Natural killer cell treated with Interleukin-12 subunit alpha and Interleukin-12 subunit beta and Interleukin-15 and Interleukin-18, amount 100 ng/mL, for 72 hours (primary cell): ENCODE results near the gene ALDH1A1. TPM values are rescaled to one million over a fixed set of nuclear protein-coding genes. Genes with fewer than 3 reads are reported as not detected.
"Not testable (repeated sequence)": the region's sequence is repeated elsewhere in the genome, so short reads cannot be mapped to it uniquely, and the experiment has no call there.

Experiments used
- ATAC-seq, 2 donors: fragments of 150-1000 bp; cut with Tn5 transposase in 1 of 2; sonication (Bioruptor Pico), chemical (Tn5 transposase) in 1 of 2; 2 replicates each; pipeline ENCODE4 v1.10.0; 2021
- DNase-seq: peaks from one replicate; pipeline ENCODE4 v3.0.0; 2022; ENCODE audit warnings: low spot score
- H3K27ac Mint-ChIP-seq, 2 donors: 1 replicate in 1 of 2; 2 replicates in 1 of 2; pipeline ENCODE4 v1.8.0; 2022; ENCODE audit warnings: mixed read lengths in 2 of 2, mild to moderate bottlenecking in 1 of 2, moderate library complexity in 1 of 2
- H3K27me3 Mint-ChIP-seq, 2 donors: 1 replicate in 1 of 2; 2 replicates in 1 of 2; pipeline ENCODE4 v1.8.0; 2022; ENCODE audit warnings: mixed read lengths in 2 of 2
- H3K36me3 Mint-ChIP-seq: one replicate; pipeline ENCODE4 v1.8.0; 2022; ENCODE audit warnings: mixed read lengths
- H3K4me1 Mint-ChIP-seq, 2 donors: 1 replicate in 1 of 2; 2 replicates in 1 of 2; pipeline ENCODE4 v1.8.0; 2022; ENCODE audit warnings: low read depth in 2 of 2, mixed read lengths in 2 of 2, mild to moderate bottlenecking in 1 of 2
- H3K4me3 Mint-ChIP-seq: one replicate; pipeline ENCODE4 v1.8.0; 2022; ENCODE audit warnings: mixed read lengths
- H3K9me3 Mint-ChIP-seq: 2 replicates; pipeline ENCODE4 v1.8.0; 2022; ENCODE audit warnings: mixed read lengths
- total RNA-seq, 2 donors: library from RNA; stranded (reverse); gene quantifications; one replicate each; pipeline ENCODE4 v1.2.3, GENCODE V29; 2022

ALDH1A1 gene
- total RNA-seq, 2 donors from 2014 or later, result not detected

DNA sequence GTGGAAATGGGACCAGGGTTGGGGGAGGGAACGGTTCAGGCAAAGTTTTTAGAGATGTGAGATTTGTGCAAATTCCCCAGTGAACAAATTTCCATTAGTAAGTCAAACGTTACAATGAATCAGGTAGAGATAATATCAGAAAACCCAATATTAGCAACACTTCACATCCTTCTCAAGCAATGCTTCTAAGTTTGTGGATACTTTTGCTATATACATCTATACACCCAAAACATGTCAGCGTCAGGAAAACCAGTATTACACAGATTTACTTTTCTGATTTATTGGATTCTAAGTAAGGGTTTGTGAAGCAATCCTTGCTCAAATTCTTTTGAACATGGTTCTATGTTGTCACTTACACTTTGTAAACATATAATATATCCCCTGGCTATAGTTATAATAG, 6.5 kb downstream of the ALDH1A1 start:
- H3K27me3 Mint-ChIP-seq, result peaks cover 34 to 37% of the 10 kb centered on the region in 2 donors
- H3K4me3 Mint-ChIP-seq, result no peak overlapping the region
- H3K9me3 Mint-ChIP-seq, result no peaks in the 10 kb centered on the region
- no peak overlapping the region for H3K27ac Mint-ChIP-seq
- DNase-seq (no peak), ATAC-seq (no peak)
- no peaks in the 10 kb centered on the region for H3K36me3 Mint-ChIP-seq
- H3K4me1 Mint-ChIP-seq, result no peaks in the 10 kb centered on the region

DNA sequence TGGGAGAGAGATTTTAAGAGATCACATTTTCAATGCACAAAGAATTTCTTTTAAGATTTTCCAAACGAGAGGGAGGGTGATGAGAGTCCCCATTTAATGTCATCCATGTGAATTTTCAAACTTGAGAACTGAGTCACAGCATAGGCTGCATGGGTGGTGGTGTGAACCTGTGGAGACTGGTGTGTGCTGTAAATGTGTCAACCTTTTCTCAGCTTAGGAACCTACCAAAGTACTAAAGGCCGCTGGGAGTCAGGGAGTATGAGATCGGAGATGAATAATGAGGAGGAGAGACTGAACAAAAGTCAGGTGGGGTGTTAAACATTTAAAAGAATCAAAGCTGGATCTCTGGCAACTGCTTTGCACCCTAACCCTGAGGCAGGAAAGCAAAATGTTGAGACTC, 7.5 kb downstream of the ALDH1A1 start:
- H3K27ac Mint-ChIP-seq, result no peak overlapping the region
- ATAC-seq (no peak), DNase-seq (no peak)
- H3K4me1 Mint-ChIP-seq, result no peaks in the 10 kb centered on the region
- H3K9me3 Mint-ChIP-seq, result no peaks in the 10 kb centered on the region
- H3K36me3 Mint-ChIP-seq, result no peaks in the 10 kb centered on the region
- peaks cover 34 to 39% of the 10 kb centered on the region in 2 donors for H3K27me3 Mint-ChIP-seq
- H3K4me3 Mint-ChIP-seq, result no peak overlapping the region

DNA sequence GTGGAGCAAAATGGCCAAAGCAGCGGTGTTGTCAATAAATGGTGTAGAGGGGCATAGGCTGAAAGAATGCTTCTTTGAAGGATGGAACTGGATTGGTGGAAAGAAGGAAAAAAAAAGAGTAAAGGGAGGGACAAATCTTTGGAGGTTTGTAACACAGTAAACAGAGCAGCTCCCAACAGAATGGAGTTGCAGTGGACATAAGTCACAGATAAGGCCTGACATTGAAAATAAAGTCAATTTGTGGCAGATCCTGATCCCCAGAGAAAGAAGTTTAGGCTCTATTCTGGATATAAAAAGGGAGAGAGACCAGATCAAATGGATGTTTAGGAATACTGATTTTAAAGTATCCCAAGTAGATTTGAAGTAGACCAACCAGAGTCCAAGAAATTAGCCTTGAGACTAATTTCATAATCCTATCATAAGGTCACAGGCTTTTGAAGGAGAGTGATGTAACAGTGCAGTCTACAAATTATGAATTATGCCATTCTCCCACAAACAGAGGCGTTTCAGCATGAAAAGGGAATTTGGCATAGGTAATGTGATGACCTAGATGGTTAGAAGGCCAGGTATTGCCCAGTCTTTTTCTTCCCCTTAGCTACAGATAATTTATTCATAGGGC, 8.9 kb downstream of the ALDH1A1 start:
- no peak for ATAC-seq
- no peaks in the 10 kb centered on the region for H3K9me3 Mint-ChIP-seq
- H3K27ac Mint-ChIP-seq, result no peak overlapping the region
- no peaks in the 10 kb centered on the region for H3K4me1 Mint-ChIP-seq
- no peak overlapping the region for H3K4me3 Mint-ChIP-seq
- H3K36me3 Mint-ChIP-seq, result no peaks in the 10 kb centered on the region
- DNase-seq, result no peak
- H3K27me3 Mint-ChIP-seq, result peaks cover 24 to 39% of the 10 kb centered on the region in 2 donors

DNA sequence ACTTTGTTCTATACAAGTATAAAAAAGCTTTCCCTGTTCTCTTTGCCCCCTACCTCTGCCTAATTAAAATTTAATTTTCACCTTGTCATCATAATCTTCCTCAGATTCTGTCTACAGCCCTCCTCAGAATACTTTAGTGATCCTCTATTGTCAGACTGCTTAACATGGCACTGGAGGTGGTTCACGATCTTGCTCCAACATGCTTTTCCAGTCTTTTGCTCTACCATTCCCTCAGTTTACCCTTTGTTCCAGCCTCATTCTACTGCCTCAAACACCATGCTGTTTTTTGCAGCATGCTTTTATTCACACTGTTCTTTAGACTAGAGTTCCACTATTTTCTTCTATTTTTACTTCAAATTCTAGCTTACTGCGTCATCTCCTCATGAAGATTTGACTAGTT, 10.4 kb downstream of the ALDH1A1 start:
- no peak overlapping the region for H3K4me3 Mint-ChIP-seq
- no peak overlapping the region for H3K27ac Mint-ChIP-seq
- ATAC-seq (no peak), DNase-seq (no peak)
- peaks cover 19 to 28% of the 10 kb centered on the region in 2 donors for H3K27me3 Mint-ChIP-seq
- no peaks in the 10 kb centered on the region for H3K9me3 Mint-ChIP-seq
- H3K36me3 Mint-ChIP-seq, result no peaks in the 10 kb centered on the region
- no peaks in the 10 kb centered on the region for H3K4me1 Mint-ChIP-seq

DNA sequence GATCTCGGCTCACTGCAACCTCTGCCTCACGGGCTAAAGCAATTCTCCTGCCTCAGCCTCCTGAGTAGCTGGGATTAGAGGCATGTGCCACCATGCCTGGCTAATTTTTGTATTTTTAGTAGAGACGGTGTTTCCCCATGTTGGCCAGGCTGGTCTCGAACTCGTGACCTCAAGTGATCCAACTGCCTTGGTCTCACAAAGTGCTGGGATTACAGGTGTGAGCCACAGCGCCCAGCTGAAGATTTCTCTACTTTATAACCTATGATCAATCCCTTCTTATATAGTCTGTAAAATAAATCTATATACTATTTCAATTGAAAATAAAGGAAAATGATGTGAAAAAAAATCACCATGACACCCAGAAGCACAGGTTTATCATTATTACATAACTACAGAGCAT, 13.3 kb downstream of the ALDH1A1 start:
- H3K27ac Mint-ChIP-seq, H3K9me3 Mint-ChIP-seq, H3K4me3 Mint-ChIP-seq, DNase-seq, ATAC-seq, H3K36me3 Mint-ChIP-seq, H3K4me1 Mint-ChIP-seq: not testable (repeated sequence)
- H3K27me3 Mint-ChIP-seq, result peaks cover 13 to 28% of the 10 kb centered on the region in 2 donors

DNA sequence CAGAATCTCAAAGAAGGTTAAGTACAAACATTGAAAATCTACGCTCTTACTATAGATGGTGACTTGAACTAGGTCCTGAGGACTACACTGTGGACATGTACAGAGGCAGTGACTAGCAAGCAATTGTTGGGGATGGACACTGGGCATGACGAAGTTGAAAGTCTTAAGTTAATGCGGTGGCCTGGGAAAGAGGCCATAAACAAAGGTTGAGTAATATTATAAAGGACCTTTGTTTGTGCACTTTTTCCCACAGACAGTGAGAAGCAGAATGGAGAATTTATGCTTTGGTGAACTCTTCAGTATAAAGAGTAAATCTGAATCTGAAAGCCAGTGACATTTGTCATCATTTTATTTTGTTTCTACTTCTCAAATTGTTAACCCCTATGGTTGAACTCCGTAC, 15.3 kb downstream of the ALDH1A1 start:
- Mint-ChIP-seq H3K9me3 (no peaks in the 10 kb centered on the region), H3K36me3 (no peaks in the 10 kb centered on the region), H3K4me3 (no peak overlapping the region), H3K27me3 (peaks cover 7 to 14% of the 10 kb centered on the region in 2 donors), H3K27ac (no peak overlapping the region), H3K4me1 (no peaks in the 10 kb centered on the region)
- ATAC-seq, result no peak
- DNase-seq, result no peak

DNA sequence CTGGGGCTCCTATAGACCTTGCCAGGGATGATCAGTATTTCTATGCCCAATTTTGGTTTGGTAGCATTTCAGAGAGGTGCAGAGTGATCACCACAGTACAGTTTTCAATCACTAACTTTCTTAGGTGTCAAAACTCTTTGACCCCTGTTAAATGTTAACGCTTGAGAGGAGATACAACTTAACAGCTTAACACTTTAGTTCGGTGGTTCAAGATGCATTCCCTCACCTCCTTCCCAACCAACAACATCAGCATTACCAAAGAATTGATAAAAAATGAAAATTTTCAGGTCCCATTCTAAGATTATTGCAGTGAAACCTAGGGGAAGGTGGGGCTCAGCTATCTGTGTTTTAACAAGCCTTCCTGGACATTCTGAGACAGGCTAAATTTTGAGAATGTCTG, 16.2 kb downstream of the ALDH1A1 start:
- ATAC-seq, result no peak
- Mint-ChIP-seq H3K27me3 (peaks cover 2 to 8% of the 10 kb centered on the region in 2 donors), H3K4me1 (no peaks in the 10 kb centered on the region)

DNA sequence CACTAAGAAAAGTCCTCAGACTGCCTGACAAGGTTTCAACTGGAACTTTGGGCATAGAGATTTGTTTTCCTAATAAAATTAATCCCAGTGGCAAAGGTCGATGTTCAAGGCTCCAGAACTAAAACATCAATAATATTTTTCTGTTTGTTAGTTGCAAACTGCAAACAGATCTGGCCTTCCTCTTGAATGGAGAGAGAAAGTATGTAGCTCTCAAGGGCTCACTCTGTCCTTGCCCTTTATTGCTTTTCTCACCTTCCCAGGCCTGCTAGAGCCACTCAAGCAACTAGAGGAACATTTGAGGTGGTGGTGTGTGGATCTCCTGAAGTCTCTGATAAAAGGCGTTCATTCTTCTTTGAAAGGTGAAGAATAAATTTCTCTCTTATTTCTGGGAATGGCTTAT, 16.6 kb downstream of the ALDH1A1 start:
- peaks cover 0 to 7% of the 10 kb centered on the region in 2 donors for H3K27me3 Mint-ChIP-seq

More for the DNA sequence above, 16.2 kb downstream of the ALDH1A1 start:
- DNase-seq, result no peak
- H3K4me3 Mint-ChIP-seq, result no peak overlapping the region
- no peak overlapping the region for H3K27ac Mint-ChIP-seq
- no peaks in the 10 kb centered on the region for H3K9me3 Mint-ChIP-seq
- H3K36me3 Mint-ChIP-seq, result no peaks in the 10 kb centered on the region

DNA sequence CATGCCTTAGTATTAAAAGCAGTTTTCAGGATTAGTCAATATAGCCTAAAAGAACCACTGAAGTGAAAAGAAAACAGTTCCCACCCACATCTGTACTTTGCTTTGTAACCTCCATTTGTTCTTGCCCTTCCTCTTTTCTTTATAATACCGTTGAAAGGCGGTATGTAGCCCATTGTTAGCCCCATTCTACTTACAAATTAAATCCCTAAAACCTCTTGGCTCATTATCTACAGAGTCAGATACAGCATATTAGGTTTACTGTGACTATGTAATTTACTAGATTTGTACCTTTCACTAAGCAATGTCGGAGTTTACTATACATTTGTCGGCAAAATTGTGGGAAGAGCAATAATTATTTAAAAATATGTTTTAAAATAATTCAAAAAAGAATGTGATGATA, 17.3 kb downstream of the ALDH1A1 start:
- H3K27me3 Mint-ChIP-seq, result peaks cover 0 to 6% of the 10 kb centered on the region in 2 donors
- no peaks in the 10 kb centered on the region for H3K4me1 Mint-ChIP-seq
- no peak for DNase-seq
- H3K9me3 Mint-ChIP-seq, result no peaks in the 10 kb centered on the region
- H3K27ac Mint-ChIP-seq, result no peak overlapping the region
- H3K36me3 Mint-ChIP-seq, result no peaks in the 10 kb centered on the region
- H3K4me3 Mint-ChIP-seq, result no peak overlapping the region
- no peak for ATAC-seq

More for the DNA sequence above, 16.6 kb downstream of the ALDH1A1 start:
- no peaks in the 10 kb centered on the region for H3K4me1 Mint-ChIP-seq
- no peaks in the 10 kb centered on the region for H3K9me3 Mint-ChIP-seq
- no peak overlapping the region for H3K4me3 Mint-ChIP-seq
- H3K27ac Mint-ChIP-seq, result no peak overlapping the region
- no peaks in the 10 kb centered on the region for H3K36me3 Mint-ChIP-seq
- DNase-seq (no peak), ATAC-seq (no peak)

DNA sequence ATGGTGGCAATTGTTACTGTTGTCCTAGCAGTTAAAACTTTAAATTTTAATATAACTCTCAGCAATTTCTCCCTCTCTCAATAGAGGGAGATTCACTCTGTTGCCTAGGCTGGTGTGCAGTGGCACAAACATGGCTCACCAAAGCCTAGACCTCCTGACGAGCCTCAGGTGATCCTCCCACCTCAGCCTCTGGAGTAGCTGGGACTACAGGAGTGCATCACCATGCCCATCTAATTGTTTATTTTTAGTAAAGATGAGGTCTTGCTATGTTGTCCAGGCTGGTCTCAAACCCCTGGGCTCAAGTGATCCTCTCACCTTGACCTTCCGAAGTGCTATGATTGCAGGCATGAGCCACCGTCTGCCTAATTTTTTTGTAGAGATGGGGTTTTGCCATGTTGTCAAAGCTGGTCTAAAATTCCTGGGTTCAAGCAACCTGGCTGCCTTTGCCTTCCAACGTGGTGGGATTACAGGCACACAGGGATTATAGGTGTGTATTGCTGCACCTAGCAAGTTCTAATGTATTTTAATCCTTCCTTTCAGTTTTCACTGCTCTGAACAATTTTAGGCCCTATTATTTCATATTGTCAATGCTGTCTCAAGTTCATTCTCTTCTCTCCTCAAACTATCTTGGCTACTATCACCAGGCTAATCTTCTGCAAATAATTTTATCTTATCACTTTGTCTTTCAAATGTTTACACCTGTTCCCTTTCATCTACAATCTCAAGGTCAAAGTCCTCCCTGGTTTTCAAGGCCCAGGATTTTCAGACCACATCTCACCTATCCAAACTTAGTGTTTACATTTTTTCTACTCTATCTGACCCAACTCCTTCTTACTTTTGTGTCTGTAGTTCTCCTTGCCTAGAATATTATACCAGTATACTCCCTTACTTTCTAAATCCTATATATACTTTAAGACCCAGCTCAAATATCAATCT, 18.9 kb downstream of the ALDH1A1 start:
- Mint-ChIP-seq H3K27me3 (peaks cover 0 to 16% of the 10 kb centered on the region in 2 donors), H3K27ac (no peak overlapping the region), H3K9me3 (no peaks in the 10 kb centered on the region), H3K4me1 (no peaks in the 10 kb centered on the region), H3K36me3 (no peaks in the 10 kb centered on the region), H3K4me3 (no peak overlapping the region)
- no peak for DNase-seq
- ATAC-seq, result no peak

DNA sequence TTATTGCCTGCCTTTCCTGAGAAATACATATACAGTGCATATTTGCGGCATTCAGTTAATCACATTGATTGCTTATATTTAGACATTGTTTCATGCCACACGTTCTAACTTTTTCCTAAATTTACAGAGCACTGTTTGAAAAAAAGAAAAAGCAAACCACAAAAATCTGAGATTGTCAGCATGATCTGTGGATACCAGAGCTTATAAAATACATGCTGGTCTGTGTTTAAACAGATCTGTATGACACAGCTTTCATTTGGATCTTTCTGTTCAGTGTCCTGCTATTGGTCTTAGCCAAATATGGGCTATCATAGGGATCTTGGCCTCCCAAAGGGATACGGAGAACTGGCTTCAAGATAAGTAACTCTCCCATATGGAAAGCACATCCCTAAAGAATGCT, 20.2 kb downstream of the ALDH1A1 start:
- Mint-ChIP-seq H3K27ac (no peak overlapping the region), H3K4me1 (no peaks in the 10 kb centered on the region), H3K9me3 (no peaks in the 10 kb centered on the region), H3K27me3 (peaks cover 0 to 16% of the 10 kb centered on the region in 2 donors), H3K36me3 (no peaks in the 10 kb centered on the region), H3K4me3 (no peak overlapping the region)
- DNase-seq (no peak), ATAC-seq (no peak)

DNA sequence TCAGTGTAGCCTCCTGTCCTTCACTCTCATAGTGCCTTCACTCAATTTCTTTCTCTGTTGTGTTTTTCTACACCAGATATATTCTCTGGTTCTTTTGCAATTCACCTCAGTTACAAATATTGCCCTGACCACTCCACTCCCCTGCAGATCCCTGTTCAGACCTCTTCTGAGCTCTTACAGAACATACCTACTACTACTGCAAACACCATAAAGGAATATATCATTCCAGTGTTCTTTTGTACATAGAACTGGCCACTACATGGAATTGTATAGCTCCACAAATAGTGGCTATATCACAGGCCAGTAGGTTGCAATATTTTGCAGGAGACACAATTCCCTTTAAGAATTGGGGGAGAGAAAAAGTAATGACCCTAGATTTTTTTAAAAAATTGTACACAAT, 21.0 kb downstream of the ALDH1A1 start:
- Mint-ChIP-seq H3K4me1 (no peaks in the 10 kb centered on the region), H3K27me3 (peaks cover 0 to 16% of the 10 kb centered on the region in 2 donors), H3K9me3 (no peaks in the 10 kb centered on the region), H3K36me3 (no peaks in the 10 kb centered on the region), H3K27ac (no peak overlapping the region), H3K4me3 (no peak overlapping the region)
- DNase-seq (no peak), ATAC-seq (no peak)

DNA sequence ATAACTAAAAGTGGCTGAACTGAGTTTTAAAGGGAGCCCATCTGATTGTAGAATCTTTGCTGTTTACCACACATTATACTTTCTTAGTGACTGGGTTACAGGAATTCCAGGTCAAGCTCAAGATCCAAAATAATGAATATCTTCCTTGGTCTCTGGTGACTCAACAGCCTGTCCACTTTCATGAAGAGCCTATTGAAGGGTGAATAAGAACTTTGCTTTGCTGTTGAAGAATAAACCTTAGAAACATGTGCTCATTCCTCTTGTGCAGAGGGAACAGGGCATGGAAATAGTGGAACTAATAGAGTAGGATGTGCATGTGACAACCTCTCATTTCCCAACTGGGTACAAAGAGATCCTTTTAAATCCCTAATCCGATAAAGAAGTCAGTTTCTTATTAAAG, 21.4 kb downstream of the ALDH1A1 start:
- no peaks in the 10 kb centered on the region for H3K9me3 Mint-ChIP-seq
- H3K27ac Mint-ChIP-seq, result no peak overlapping the region
- H3K4me1 Mint-ChIP-seq, result no peaks in the 10 kb centered on the region
- ATAC-seq (no peak), DNase-seq (no peak)
- H3K4me3 Mint-ChIP-seq, result no peak overlapping the region
- no peaks in the 10 kb centered on the region for H3K36me3 Mint-ChIP-seq
- H3K27me3 Mint-ChIP-seq, result peaks cover 0 to 16% of the 10 kb centered on the region in 2 donors

DNA sequence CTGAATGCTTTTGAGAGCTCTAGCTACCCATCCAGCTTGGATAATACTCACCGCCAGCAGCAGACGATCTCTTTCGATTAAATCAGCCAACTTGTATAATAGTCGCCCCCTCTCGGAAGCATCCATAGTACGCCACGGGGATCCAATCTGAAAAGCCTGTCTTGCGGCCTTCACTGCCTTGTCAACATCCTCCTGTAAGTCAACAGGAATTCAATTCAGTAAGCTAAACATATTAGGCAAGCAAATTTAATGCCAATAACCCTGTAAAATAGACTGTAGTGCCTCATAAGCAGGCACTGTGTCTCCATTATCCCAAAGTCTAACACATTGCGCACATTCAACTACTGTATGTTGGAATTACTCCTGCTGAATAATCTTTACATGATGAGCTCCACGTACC, 22.0 kb downstream of the ALDH1A1 start:
- Mint-ChIP-seq H3K4me1 (no peaks in the 10 kb centered on the region), H3K27me3 (peaks cover 0 to 16% of the 10 kb centered on the region in 2 donors), H3K4me3 (no peak overlapping the region), H3K9me3 (no peaks in the 10 kb centered on the region), H3K36me3 (no peaks in the 10 kb centered on the region), H3K27ac (no peak overlapping the region)
- ATAC-seq, result no peak
- no peak for DNase-seq
